Neural cell (in vitro differentiated cells): ENCODE data around the gene F2. TPM values are rescaled to one million over a fixed set of nuclear protein-coding genes. Genes with fewer than 3 reads are reported as not detected.

Experiments
- H2AFZ ChIP-seq: fragments of 200-600, 300-800 bp; sonication (generic), shearing (Covaris generic); 2 replicates; pipeline ENCODE4 v1.6.0; 2014; ENCODE audit warnings: low read depth, mild to moderate bottlenecking, antibody characterized with exemption, low read length, moderate library complexity
- H3F3A ChIP-seq: fragments of 200-600 bp; shearing (Covaris generic); 2 replicates; pipeline ENCODE4 v1.6.1; 2016; ENCODE audit warnings: mild to moderate bottlenecking, moderate library complexity, mixed read lengths, antibody characterized with exemption, low read length; ENCODE audit not compliant: insufficient read depth, poor library complexity, severe bottlenecking
- H3K27ac ChIP-seq: fragments of 200-600, 300-800 bp; sonication (generic), shearing (Covaris generic); 2 replicates; pipeline ENCODE4 v1.5.1; 2014; ENCODE audit warnings: mild to moderate bottlenecking, low read length, moderate library complexity
- H3K27me3 ChIP-seq: fragments of 300-800, 200-600 bp; sonication (generic), shearing (Covaris generic); 2 replicates; pipeline ENCODE4 v1.6.0; 2014; ENCODE audit warnings: mild to moderate bottlenecking, low read depth, low read length, moderate library complexity; ENCODE audit not compliant: insufficient read depth
- H3K36me3 ChIP-seq: fragments of 300-800, 200-600 bp; sonication (generic), shearing (Covaris generic); 2 replicates; pipeline ENCODE4 v1.5.1; 2014; ENCODE audit warnings: mild to moderate bottlenecking, antibody characterized with exemption, low read length, moderate library complexity; ENCODE audit not compliant: insufficient read depth
- H3K4me2 ChIP-seq: fragments of 300-800, 200-600 bp; sonication (generic), shearing (Covaris generic); 2 replicates; pipeline ENCODE4 v1.6.0; 2014; ENCODE audit warnings: mild to moderate bottlenecking, low read length
- H3K4me3 ChIP-seq: fragments of 300-800, 200-600 bp; sonication (generic), shearing (Covaris generic); 2 replicates; pipeline ENCODE4 v1.5.1; 2014; ENCODE audit warnings: mild to moderate bottlenecking, low read length, moderate library complexity
- H3K79me2 ChIP-seq: fragments of 200-600 bp; shearing (Covaris generic); replicated peaks from 2 replicates; pipeline ENCODE4 v1.6.0; 2014; ENCODE audit warnings: mild to moderate bottlenecking, low read length, moderate library complexity; ENCODE audit not compliant: insufficient read depth
- H3K9ac ChIP-seq: fragments of 300-800, 200-600 bp; sonication (generic), shearing (Covaris generic); 2 replicates; pipeline ENCODE4 v1.6.1; 2016; ENCODE audit warnings: mild to moderate bottlenecking, low read length, mixed read lengths
- H3K9me2 ChIP-seq: fragments of 200-600 bp; shearing (Covaris generic); 2 replicates; pipeline ENCODE4 v1.6.1; 2016; ENCODE audit warnings: mild to moderate bottlenecking, low read length, mixed read lengths; ENCODE audit not compliant: insufficient read depth
- H3K9me3 ChIP-seq: fragments of 200-600, 300-800 bp; sonication (generic), shearing (Covaris generic); 2 replicates; pipeline ENCODE4 v1.6.1; 2016; ENCODE audit warnings: mild to moderate bottlenecking, mixed run types, low read length, moderate library complexity, mixed read lengths
- H4K20me1 ChIP-seq: fragments of 200-600 bp; shearing (Covaris generic); 2 replicates; pipeline ENCODE4 v1.6.1; 2016; ENCODE audit warnings: mild to moderate bottlenecking, mixed run types; ENCODE audit not compliant: insufficient read depth
- EP300 ChIP-seq: fragments of 450-650 bp; conservative IDR thresholded peaks from 2 replicates; pipeline ENCODE4 v1.6.1; 2014; ENCODE audit warnings: antibody characterized with exemption, mild to moderate bottlenecking, moderate library complexity; ENCODE audit not compliant: poor library complexity, severe bottlenecking
- EZH2 ChIP-seq: fragments of 200-600, 300-800 bp; shearing (Covaris generic), sonication (generic); IDR thresholded peaks from 2 replicates; pipeline ENCODE4 v1.6.1; 2014; ENCODE audit warnings: antibody characterized with exemption, low read length, borderline replicate concordance, mild to moderate bottlenecking; ENCODE audit not compliant: insufficient read depth, poor library complexity, severe bottlenecking
- MXI1 ChIP-seq: fragments of 450-650 bp; conservative IDR thresholded peaks from 2 replicates; pipeline ENCODE4 v1.6.1; 2014; ENCODE audit warnings: antibody characterized with exemption, mild to moderate bottlenecking; ENCODE audit not compliant: poor library complexity, severe bottlenecking
- POLR2AphosphoS5 ChIP-seq: IDR thresholded peaks from 2 replicates; pipeline ENCODE4 v1.6.1; 2012
- RAD21 ChIP-seq: fragments of 450-650 bp; conservative IDR thresholded peaks from 2 replicates; pipeline ENCODE4 v1.6.1; 2014; ENCODE audit warnings: antibody characterized with exemption, mild to moderate bottlenecking, moderate library complexity
- REST ChIP-seq: IDR thresholded peaks from 2 replicates; pipeline ENCODE4 v1.6.1; 2012; ENCODE audit warnings: borderline replicate concordance
- SMC3 ChIP-seq: fragments of 450-650 bp; conservative IDR thresholded peaks from 2 replicates; pipeline ENCODE4 v1.6.1; 2014; ENCODE audit warnings: antibody characterized with exemption, mild to moderate bottlenecking, moderate library complexity; ENCODE audit not compliant: poor library complexity
- TAF1 ChIP-seq: IDR thresholded peaks from 2 replicates; pipeline ENCODE4 v1.6.1; 2012; ENCODE audit warnings: low read depth
- polyA plus RNA-seq: library from polyadenylated mRNA; depleted of rRNA; stranded (reverse); fragments of >200 nt; gene quantifications from 2 replicates; pipeline ENCODE4 v1.2.3, GENCODE V29; 2014
- TF ChIP-seq, protein P1 (sequence below): fragments of 450-650 bp; IDR thresholded peaks from 2 replicates; pipeline ENCODE4 v1.5.1; 2014; ENCODE audit warnings: antibody characterized with exemption, mild to moderate bottlenecking, moderate library complexity; ENCODE audit not compliant: poor library complexity, severe bottlenecking

The F2 gene
- polyA plus RNA-seq, 1 donor from 2014 or later: 0.94 TPM

- no peak overlapping the region for H3K4me2 ChIP-seq
- no peaks in the 10 kb centered on the region for H4K20me1 ChIP-seq
- H3K4me3 ChIP-seq: no peak overlapping the region
- TF ChIP-seq SMC3: no peak
- H3K27me3 ChIP-seq: no peaks in the 10 kb centered on the region
- H2AFZ ChIP-seq: no peak overlapping the region
- no peaks in the 10 kb centered on the region for H3K79me2 ChIP-seq
- H3K9ac ChIP-seq: no peak overlapping the region
- peaks cover 14% of the 10 kb centered on the region for H3K36me3 ChIP-seq
- H3K9me3 ChIP-seq: no peaks in the 10 kb centered on the region
- H3K9me2 ChIP-seq: no peaks in the 10 kb centered on the region
- H3K27ac ChIP-seq: no peak overlapping the region
- no peaks in the 10 kb centered on the region for H3F3A ChIP-seq
Measured at GRCh38 chr11:46761807-46762206, 42.8 kb downstream of the F2 start.

GRCh38 chr11:46762248-46762647, 43.2 kb downstream of the F2 start:
- no peak overlapping the region for H2AFZ ChIP-seq
- no peak overlapping the region for H3K9ac ChIP-seq
- H3K27me3 ChIP-seq: no peaks in the 10 kb centered on the region
- no peaks in the 10 kb centered on the region for H3K79me2 ChIP-seq
- no peaks in the 10 kb centered on the region for H3F3A ChIP-seq
- no peak overlapping the region for H3K4me3 ChIP-seq
- no peaks in the 10 kb centered on the region for H3K9me2 ChIP-seq
- H3K4me2 ChIP-seq: no peak overlapping the region
- peaks cover 14% of the 10 kb centered on the region for H3K36me3 ChIP-seq
- H3K27ac ChIP-seq: no peak overlapping the region
- TF ChIP-seq MXI1 (no peak), RAD21 (no peak), EZH2 (no peak), TAF1 (no peak), REST (no peak), EP300 (no peak), POLR2AphosphoS5 (no peak), SMC3 (no peak)
- TF ChIP-seq, protein P1, sequence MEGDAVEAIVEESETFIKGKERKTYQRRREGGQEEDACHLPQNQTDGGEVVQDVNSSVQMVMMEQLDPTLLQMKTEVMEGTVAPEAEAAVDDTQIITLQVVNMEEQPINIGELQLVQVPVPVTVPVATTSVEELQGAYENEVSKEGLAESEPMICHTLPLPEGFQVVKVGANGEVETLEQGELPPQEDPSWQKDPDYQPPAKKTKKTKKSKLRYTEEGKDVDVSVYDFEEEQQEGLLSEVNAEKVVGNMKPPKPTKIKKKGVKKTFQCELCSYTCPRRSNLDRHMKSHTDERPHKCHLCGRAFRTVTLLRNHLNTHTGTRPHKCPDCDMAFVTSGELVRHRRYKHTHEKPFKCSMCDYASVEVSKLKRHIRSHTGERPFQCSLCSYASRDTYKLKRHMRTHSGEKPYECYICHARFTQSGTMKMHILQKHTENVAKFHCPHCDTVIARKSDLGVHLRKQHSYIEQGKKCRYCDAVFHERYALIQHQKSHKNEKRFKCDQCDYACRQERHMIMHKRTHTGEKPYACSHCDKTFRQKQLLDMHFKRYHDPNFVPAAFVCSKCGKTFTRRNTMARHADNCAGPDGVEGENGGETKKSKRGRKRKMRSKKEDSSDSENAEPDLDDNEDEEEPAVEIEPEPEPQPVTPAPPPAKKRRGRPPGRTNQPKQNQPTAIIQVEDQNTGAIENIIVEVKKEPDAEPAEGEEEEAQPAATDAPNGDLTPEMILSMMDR: no peak
- H4K20me1 ChIP-seq: no peaks in the 10 kb centered on the region
- no peaks in the 10 kb centered on the region for H3K9me3 ChIP-seq

GRCh38 chr11:46766656-46767055, 47.6 kb downstream of the F2 start:
- TF ChIP-seq MXI1 (no peak), POLR2AphosphoS5 (no peak), EZH2 (no peak), SMC3 (no peak), RAD21 (no peak), EP300 (no peak), TAF1 (no peak), REST (no peak)
- TF ChIP-seq, protein P1: no peak
- H3K9me3 ChIP-seq: no peaks in the 10 kb centered on the region
- no peaks in the 10 kb centered on the region for H4K20me1 ChIP-seq
- peaks cover 6% of the 10 kb centered on the region for H3K36me3 ChIP-seq
- no peak overlapping the region for H3K4me3 ChIP-seq
- no peak overlapping the region for H3K27ac ChIP-seq
- no peak overlapping the region for H3K9ac ChIP-seq
- no peaks in the 10 kb centered on the region for H3K27me3 ChIP-seq
- no peak overlapping the region for H3K4me2 ChIP-seq
- no peaks in the 10 kb centered on the region for H3F3A ChIP-seq
- no peak overlapping the region for H2AFZ ChIP-seq
- H3K79me2 ChIP-seq: no peaks in the 10 kb centered on the region
- no peaks in the 10 kb centered on the region for H3K9me2 ChIP-seq
